ENCODE data around the gene RPSA.

- TF ChIP-seq POLR2A (IDR thresholded peaks at IDR 0.05; ENCODE audit: low read length) (no peak), CTCF (IDR thresholded peaks at IDR 0.05) (no peak), HEYL (CRISPR knock-in tag; IDR thresholded peaks at IDR 0.05) (no peak)
These were observed 32.4 kb downstream of the RPSA start for GRCh38 chr3:39438880-39439279.
